ENCODE measurements around the gene SYNE2.
"Not testable (repeated sequence)": the region's sequence is repeated elsewhere in the genome, so short reads cannot be mapped to it uniquely, and the experiment has no call there.

Gene SYNE2

DNA sequence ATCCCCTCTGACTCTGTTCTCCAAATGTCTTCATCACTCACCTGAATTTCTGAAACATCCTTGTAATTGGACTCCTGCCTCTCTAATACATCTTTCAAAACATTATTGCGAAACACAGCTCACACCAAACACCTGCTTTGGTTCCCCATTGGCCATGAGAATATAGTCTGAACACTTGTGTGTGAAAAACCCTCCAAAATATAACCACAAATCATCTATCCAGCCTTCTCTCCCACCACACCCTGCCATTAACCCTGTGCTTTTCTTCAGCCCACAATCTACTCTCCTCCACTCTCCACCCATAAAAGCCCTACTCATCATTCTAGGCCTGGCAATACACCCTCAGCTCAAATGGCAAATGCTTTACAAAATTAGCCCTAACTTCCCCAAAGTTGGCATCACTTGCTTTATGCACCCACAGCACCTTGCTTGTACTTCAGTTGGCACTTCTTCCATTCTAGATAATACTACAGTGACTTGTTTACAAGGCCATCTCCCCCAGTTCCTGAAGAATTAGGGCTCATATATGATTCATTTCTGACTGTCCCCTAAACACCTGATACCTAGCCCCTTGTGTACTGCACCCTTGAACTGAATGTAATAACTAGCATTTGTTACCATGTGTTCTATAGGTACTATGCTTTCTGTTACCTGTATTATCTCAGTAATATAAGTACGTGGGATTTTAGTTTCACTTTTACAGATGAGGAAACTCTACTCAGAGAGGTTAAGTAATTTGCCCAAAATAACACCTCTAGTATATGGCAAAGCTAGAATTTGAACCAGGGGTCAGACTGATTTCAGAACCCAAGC is 17.3 kb downstream of the SYNE2 start:
- DNase-seq (ENCODE audit: low spot score), result not testable (repeated sequence)

DNA sequence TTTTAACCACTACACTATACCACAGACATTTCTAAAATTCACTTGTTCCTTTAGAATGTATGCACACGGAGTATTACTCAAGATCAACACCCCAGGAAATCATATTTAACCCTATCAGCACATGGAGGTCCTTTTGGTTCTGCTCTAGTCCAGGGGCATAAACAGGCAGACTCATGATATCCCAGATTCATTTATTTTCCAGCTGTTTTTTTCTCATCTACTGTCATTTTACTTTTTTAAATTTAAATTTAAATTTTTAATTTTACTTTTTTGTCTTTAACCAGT is 17.9 kb downstream of the SYNE2 start:
- DNase-seq (ENCODE audit: low spot score), result not testable (repeated sequence)

DNA sequence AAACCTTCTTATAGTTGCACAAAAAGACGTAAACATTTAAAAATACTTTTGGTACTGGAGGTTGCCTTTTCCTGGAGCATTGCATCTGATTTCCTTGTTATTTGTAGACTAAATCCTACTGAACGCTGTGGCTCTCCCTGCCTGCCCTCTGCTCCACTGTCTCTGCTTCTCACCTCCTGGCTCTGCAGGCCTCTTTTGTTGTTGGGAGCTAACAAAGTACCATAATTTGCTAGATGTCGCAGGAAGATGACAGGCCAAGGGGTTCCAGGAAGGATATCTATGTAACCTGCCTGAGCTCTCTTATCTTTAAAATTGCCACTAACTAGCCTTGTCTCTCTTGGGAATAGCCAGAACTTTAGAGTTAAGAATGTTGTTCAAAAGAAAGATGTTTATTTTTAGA is 21.4 kb downstream of the SYNE2 start:
- DNase-seq (ENCODE audit: low spot score), result no peak

DNA sequence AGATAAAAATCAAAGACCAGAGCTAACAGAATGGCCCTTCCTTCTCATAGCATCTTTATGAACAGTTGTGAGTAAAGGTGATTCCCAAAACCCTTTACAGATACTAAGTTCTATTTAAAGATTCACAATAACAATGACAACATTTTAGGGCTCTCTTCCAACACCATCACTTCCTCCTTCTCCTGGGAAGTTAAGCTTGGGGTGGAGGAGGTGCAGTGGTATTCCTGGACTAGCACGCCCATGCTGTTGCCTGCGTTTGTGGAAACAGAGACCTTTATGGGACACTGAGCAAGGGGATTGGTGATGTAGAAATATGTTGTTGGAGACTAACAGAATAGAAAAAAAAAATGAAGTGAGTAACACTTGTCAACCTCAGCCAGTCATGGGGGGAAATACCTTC is 22.5 kb downstream of the SYNE2 start:
- DNase-seq (ENCODE audit: low spot score), result no peak

DNA sequence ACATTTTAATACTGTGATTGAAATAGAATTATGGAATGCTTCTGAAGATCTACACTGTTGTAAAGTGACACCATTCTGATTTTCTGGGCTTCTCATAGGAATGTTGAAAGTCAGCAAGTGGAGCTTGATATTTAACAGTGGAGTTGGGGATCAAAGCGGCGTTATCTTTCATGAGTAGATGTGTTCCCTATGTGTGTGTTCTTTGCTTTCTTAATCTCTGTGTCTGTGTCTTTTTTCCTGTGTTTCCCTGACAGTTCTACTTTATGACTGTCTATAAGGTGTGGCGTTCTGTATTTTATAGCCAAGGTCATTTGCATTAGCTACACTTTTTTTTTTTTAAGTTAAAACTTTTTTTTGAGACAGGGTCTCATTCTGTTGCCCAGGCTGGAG is 24.7 kb downstream of the SYNE2 start:
- no peak for DNase-seq (ENCODE audit: low spot score)

DNA sequence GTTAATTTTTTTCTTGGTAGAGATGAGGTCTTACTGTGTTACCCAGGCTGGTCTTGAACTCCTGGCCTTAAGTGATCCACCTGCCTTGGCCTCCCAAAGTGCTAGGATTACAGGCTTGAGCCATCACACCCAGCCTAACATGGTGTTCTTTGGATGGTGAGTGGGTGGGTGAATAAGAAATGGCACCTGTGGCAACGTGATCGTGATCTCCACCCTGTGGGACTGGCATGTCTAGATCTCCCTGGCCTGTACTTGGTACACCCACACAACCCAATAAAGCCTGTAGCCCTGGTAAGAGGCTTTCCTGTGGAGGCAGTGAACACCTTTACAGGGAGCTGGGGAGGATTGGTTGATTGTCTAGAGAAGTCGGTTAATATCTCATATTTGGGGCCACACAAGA is 25.2 kb downstream of the SYNE2 start:
- no peak for DNase-seq (ENCODE audit: low spot score)

DNA sequence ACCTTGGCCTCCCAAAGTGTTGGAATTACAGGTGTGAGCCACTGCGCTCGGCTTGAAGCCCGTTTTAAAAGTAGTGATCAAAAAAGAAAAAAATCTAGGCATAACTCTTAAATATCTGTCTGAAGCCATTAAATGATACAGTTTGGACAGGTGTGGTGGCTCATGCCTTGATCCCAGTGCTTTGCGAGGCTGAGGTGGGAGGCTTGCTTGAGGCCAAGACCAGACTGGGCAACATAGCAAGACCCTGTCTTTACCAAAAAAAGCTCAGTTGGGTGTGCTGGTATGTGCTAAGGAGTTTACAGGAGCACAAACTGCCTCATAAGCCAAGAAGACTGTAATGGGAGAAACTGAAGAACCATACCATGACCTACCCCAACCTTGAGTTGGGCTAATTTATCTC is 26.0 kb downstream of the SYNE2 start:
- no peak for DNase-seq (ENCODE audit: low spot score)

DNA sequence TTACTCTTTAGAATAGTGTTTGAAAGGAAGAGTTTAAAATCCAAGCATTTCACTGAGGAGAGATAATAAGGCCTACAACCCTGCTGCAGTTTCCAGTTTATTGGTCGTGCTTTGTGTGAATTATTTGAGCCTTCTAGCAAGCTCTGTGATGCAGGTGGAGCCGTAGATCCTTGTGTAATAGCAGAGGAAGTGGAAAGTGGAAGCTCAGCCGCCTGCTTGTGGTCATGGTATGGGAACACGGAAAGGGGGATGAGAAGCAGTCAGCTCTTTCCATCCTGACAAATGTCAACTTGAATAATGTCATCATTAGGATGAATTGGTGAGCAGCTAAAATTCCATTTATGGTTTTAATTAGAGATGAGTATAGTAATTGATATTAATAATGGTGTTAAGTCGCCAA is 29.1 kb downstream of the SYNE2 start:
- no peak for DNase-seq (ENCODE audit: low spot score)

DNA sequence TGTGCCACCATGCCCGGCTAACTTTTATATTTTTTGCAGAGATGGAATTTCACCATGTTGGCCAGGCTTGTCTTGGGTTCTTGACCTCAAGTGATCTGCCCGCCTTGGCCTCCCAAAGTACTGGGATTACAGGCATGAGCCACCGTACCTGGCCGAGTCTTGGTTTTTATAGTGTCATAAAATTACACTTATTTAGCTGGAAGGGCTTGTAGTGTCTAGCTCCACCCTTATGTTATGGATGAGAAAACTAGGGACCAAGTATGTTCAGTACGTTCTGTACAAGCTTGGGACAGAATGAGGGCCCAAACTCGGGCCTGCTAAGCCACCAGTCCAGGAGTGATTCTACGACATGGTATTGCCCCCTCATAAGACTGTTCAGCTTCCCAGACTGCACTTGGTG is 35.1 kb downstream of the SYNE2 start:
- DNase-seq (ENCODE audit: low spot score), result no peak

DNA sequence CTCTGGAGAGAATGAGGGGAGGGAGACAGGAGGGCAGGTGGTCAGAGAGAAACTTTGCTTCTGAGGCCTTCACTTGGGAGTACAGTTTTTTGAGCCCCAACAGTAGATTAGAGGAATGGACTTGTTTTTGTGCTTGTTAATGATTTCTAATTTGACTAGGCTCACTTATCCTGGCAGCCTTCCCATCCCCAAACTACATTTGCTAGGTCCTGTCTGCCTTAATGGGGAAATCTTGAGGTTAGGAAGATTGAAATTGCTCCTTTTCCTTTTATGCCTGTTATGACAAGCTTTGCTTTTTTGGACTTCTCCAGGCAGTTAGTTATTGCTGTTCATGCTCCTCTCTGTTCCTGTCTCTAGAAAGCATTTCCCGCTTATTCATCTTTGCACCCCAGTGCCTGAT is 37.7 kb downstream of the SYNE2 start:
- DNase-seq (ENCODE audit: low spot score), result no peak

DNA sequence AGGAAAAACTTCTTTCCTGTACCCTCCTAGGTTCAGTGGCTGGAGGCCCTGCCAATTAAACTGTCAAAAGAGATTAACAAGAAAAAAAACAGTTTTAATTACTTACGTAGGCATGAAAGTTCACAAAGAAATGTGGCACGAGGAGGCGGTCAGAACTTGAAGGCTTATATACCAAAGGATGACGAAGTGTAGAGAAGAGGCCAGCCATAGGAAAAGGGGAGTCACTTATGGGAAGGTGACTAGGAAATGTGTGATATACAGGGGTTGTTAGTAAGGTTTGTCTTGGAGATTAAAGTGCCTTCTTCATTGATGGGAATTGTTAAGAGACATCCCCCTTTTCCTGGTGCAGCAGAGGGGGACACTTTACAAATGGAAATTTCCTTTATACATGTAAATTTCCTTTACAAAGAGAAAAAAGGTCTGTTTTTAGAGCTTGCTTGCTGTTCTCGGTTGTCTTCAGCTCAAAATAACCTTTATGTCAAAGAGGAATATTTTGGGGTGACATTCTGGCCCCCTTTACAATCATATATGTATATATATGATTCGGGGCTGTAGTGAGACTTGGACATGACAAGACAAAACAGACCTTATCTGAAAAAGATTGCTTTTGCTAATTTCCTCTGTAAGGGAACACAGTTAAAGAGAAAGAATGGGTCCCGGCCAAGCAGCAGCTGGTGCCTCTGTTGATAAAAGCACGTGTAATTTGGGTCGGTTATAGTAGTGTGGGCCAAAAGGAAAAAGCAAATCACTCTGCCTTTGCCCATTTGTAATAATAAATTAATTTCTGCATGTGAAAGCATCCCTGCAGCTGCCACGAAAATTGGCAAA is 38.6 kb downstream of the SYNE2 start:
- no peak for DNase-seq (ENCODE audit: low spot score)

DNA sequence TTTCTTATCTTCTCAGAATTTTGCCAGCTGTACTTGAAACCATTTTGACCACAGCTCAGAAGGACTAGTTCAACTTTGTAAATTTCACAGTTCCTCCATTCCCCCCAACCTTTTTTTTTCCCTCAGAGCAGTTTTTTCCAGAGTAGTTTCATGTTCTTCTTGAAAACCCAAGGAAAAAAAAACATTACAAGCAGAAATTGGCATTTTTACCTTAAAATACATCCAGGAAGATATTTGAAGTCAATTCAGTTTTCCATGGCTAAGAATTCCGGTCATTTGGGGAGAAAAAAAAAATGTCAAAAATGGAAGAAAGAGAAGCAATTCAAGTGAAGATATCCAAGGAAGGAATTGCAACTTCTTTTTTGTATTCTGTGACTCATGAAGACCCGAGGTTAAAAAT is 39.5 kb downstream of the SYNE2 start:
- no peak for DNase-seq (ENCODE audit: low spot score)

DNA sequence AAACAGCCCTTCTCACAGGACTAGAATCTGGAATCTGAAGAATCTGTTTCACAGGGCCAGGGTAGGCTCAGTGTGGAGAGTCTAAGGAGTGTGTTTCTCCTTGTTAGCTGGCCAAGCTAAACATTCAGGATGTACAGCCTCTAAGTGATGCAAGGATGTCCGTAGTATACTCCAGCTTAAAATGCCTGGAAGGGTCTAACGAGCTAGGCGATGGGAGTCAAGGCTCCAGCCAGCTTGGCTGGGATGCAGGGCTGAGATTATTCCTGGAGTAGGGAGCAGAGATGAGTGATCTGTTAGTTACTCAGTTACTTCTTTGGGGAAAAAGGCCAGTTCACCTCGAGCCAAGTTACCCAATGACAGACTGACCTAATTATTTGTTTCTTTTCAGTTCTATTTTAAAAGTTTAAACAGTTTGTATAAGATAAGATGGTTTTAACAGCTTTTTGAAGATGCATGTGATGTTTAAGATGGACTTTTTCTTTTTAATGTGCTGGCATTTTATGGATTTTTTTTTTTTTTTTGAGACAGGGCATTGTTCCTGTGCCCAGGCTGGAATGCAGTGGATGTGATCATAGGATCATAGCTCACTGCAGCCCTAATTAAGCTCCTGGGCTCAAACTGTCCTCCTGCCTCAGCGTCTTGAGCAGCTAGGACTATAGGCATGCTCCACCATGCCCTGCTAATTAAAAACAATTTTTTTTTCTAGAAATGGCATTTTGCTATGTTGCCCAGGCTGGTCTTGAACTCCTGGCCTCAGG is 41.1 kb downstream of the SYNE2 start:
- no peak for DNase-seq (ENCODE audit: low spot score)

DNA sequence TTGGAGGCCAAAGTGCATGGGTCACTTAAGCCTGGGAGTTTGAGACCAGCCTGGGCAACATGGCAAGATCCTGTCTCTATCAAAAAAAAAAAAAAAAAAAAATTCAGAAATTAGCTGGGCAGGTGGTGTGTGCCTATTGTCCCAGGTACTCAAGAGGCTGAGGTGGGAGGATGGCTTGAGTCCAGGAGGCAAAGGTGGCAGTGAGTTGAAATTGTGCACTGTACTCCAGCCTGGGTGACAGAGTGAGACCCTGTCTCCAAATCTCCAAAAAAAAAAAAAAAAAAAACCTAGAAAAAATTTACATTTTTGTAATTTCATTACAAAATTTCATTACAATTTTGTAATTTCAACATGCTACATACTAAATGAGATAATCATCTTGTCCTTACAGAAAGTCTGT is 42.7 kb downstream of the SYNE2 start:
- no peak for DNase-seq (ENCODE audit: low spot score)

DNA sequence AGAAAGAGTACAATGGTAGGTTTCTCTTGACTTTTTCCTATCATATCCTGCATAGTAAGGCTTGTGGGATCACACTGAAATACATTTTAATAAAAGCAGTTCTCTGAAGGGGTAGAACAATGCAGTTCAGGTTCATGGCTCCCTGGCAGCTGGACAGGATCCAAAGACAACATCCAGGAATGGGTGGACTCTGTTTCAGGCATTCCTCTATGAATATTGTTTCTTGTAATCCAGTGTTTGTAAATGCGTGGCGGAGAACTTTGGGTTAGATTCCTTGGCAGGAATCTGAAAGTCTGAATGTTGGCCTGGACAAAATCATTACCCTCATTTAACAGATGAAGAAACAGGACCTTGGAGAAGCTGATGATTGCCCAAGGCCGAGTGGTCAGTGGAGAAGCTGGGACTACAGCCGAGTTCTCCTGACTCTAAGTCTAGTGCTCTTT is 43.5 kb downstream of the SYNE2 start:
- no peak for DNase-seq (ENCODE audit: low spot score)

DNA sequence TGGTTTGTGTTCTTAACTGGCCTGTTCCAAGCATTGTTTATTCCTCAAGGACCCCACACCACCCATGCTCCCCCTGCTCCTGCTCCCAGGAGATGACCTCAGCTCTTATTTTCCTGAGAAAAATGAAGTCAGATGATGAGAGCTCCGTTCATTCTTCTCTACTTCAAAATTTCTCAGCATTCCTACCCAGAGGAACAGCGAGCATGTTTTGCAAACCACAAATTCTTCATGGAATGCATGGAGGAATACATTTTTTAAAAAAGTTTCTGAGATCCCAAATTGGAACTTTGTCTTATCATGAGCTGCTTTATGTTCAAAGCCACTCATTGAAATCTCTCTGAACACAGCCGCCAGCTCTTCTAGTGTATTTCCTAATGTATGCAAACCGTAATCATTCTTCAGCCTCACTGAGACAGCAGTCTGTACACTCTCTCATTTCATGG is 44.9 kb downstream of the SYNE2 start:
- no peak for DNase-seq (ENCODE audit: low spot score)

DNA sequence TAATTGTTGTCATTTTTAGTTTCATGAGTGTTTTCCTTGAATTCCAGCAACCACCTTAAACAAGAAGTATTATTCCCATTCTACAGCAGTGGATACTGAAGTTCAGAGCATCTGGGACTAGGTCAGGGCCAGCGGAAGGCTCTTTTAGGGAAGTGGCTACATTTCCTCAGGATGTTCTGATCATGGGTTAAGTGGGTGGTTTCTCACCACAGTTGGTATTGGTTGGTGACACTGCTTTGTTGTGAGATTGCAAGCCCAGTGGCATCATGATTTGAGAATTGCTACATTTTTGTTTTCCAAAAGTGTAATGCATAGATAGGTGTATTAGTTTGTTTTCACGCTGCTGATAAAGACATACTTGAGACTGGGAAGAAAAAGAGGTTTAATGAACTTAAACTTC is 47.1 kb downstream of the SYNE2 start:
- DNase-seq (ENCODE audit: low spot score), result no peak

DNA sequence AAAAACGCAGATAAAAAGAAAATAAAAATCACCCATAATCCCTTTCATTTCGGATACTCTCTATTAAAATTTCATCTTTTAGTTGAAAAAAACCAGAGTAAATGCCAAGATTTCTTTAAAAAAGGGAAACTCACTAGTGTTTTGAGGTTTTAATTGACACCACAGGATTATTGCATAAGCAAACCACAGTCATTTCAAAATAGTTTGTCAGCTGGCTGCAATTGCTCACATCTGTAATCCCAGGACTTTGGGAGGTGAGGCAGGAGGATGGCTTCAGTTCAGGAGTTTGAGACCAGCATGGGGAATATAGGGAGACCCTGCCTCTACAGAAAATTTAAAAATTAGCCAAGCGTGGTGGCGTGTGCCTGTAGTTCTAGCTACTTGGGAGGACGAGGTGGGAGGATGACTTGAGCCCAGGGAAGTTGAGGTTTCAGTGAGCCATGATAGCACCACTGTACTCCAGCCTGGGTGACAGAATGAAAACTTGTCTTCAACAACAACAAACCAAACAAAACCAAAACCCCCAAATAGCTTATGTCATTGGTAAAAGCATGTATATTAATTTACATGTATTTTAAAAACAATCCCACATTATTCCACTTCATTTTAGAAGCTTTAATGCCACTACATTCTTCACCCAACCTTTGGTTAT is 48.8 kb downstream of the SYNE2 start:
- no peak for DNase-seq (ENCODE audit: low spot score)

DNA sequence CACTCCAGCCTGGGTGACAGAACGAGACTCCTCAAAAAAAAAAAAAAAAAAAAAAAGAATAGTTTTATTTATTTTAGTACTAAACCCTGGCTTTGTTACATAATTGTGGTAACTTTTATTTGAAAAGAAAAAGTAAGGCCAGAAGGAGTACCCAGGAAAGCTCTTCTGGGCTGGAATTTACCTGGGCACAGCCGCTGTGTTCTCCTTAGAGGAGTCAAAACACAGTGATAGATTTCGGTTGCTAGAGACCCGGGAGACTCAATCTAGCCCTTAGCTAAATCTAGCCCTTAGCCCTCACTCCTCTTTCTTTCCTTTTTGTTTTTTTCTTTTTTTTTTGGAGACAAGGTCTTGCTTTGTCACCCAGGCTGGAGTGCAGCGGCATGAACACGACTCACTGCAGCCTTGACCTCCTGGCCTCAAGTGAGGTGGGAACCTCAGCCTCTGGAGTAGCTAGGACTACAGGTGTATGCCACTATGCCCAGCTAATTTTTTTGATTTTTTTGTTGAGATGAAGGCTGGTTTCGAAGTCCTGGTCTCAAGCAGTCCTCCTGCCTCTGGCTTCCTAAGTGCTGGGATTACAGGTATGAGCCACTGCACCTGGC is 49.7 kb downstream of the SYNE2 start:
- no peak for DNase-seq (ENCODE audit: low spot score)

DNA sequence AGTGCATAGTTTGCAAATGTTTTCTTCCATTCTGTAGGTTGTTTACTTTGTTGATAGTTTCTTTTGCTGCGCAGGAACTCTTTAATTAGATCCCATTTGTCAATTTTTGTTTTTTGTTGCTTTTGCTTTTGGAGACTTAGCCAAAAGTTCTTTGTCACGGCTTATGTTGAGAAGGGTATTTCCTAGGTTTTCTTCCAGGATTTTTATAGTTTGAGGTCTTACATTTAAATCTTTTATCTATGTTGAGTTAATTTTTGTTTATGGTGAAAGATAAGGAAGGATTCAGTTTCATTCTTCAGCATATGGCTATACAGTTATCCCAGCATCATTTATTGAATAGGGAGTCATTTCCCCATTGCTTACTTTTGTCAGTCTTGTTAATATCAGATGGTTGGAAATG is 51.9 kb downstream of the SYNE2 start:
- no peak for DNase-seq (ENCODE audit: low spot score)

DNA sequence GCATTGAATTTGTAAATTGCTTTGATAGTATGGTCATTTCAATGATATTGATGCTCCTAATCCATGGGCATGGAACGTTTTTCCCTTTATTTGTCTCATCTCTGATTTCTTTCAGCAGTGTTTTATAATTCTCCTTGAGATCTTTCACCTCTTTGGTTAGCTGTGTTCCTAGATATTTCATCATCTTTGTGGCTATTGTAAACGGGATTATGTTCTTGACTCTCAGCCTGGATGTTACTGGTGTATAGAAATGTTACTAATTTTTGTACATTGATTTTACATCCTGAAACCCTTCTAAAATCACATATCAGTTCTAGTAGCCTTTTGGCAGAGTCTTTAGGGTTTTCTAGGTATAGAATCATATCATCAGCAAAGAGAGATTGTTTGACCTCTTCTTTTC is 52.6 kb downstream of the SYNE2 start:
- no peak for DNase-seq (ENCODE audit: low spot score)

DNA sequence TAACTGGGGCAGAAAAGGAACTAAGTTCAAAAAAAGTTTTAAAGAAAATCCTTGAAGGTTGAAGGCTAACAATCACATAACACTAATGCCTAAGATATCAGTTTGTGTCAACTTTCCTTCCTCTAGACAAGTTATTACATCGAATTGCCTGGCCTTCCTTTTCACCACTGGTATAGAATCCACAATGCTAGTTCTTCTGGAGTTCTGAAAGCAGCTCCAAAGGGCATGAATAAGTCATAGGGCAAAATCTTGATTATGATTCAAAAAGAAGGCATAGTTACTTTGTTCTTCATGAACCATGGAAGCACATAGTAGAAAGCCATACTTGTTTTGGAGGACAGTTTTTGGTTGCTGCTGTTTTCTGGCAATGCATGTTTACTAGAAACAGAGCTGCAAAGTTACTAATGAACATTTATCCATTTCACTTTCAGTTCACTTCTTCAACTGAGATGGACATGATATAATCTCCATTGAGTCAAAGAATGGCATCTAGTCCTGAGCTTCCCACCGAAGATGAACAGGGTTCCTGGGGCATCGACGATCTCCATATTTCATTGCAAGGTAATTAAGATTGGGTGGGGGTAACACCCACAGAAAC is 56.0 kb downstream of the SYNE2 start:
- DNase-seq (ENCODE audit: low spot score), result no peak
